GM18511 (cell line): Measurements from ENCODE around the gene SLC14A1.
A peak's percentile ranks its signal among the peaks of the same experiment; 100 is the strongest.

Source experiments
- ATAC-seq: cut with Tn5 transposase; IDR thresholded peaks from one replicate; pipeline ENCODE4 v1.9.1; 2021; ENCODE audit warnings: mild to moderate bottlenecking, moderate library complexity; ENCODE audit not compliant: unreplicated experiment

The SLC14A1 gene

GRCh38 chr18:45723567-45724355 lies at the start of gene SLC14A1:
Gene SLC14A1, plus strand, starts transcription at chr18:45724181. Its CDS starts 6,140 bp downstream, at chr18:45730321.
- no peak for ATAC-seq

GRCh38 chr18:45677276-45677807 lies 46.6 kb upstream of the SLC14A1 start:
- no peak for ATAC-seq

GRCh38 chr18:45678441-45678840 lies 45.5 kb upstream of the SLC14A1 start:
- ATAC-seq = no peak

GRCh38 chr18:45678850-45679249 lies 45.1 kb upstream of the SLC14A1 start:
- ATAC-seq = no peak

- no peak for ATAC-seq
Measured at GRCh38 chr18:45680066-45680690, 43.8 kb upstream of the SLC14A1 start.

- ATAC-seq = no peak
Measured at GRCh38 chr18:45682181-45682580, 41.8 kb upstream of the SLC14A1 start.

DNA sequence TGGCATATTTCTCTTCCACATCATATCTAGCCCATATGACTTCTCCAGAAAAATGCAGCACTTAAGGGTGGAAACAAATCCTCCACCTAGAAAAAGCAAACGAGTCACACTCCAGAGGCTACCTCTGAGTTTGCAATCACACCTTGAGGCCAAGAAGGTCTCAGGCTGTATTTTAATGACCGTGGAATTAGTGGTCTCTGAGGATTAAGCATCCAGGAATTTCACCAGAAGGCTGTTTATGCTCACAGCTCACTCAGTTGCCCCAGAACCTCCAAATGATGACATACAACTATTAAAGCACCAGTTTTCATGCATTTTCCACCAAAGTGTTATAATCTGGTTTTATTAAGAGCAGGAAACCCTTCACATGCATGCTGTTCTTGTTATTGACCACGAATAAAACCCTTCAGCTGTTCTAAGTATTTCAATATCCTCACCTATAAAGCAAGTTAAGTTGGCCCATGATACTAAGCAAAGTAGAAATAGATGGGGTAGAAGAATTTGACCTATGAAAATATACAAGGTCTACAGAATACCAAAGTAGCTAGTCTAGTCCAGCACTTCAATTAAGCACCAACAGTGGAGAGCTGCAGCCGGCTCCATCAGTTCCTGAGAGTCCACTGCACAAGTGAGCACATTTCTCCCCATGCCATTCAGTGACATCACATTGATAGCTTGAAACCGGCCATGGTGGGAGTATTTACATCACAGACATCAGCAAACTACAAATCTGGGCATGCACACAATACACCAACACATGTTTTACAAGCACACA lies 39.5 kb upstream of the SLC14A1 start:
- no peak for ATAC-seq

- ATAC-seq = peak; percentile 83
Measured at GRCh38 chr18:45686891-45687611, 36.9 kb upstream of the SLC14A1 start.

- ATAC-seq = peak; percentile 55
Measured at GRCh38 chr18:45687621-45688020, 36.4 kb upstream of the SLC14A1 start.

- no peak for ATAC-seq
Measured at GRCh38 chr18:45688113-45688512, 35.9 kb upstream of the SLC14A1 start.

GRCh38 chr18:45688833-45689232 lies 35.1 kb upstream of the SLC14A1 start:
- ATAC-seq = peak; percentile 29

- no peak for ATAC-seq
Measured at GRCh38 chr18:45689396-45689795, 34.6 kb upstream of the SLC14A1 start.

- no peak for ATAC-seq
Measured at GRCh38 chr18:45690975-45691815, 32.8 kb upstream of the SLC14A1 start.

DNA sequence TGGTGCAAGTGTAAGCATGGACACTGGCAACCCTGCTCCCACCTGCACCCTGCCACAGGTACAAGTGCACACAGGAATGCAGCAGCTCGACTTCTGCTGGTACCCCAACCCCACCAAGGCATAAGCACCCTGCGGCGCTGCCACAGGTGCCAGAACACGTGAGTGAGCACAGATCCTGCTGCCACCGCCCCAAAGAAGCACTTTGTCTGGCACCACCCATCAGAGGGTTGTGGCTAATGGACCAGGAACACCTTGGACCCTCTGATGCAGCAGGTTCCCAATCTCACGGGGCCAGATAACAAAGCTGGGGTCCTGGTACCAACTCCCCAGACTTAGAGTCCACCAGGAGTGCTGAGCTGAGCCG lies 32.2 kb upstream of the SLC14A1 start:
- no peak for ATAC-seq

GRCh38 chr18:45702708-45703265 lies 21.2 kb upstream of the SLC14A1 start:
- ATAC-seq = no peak

DNA sequence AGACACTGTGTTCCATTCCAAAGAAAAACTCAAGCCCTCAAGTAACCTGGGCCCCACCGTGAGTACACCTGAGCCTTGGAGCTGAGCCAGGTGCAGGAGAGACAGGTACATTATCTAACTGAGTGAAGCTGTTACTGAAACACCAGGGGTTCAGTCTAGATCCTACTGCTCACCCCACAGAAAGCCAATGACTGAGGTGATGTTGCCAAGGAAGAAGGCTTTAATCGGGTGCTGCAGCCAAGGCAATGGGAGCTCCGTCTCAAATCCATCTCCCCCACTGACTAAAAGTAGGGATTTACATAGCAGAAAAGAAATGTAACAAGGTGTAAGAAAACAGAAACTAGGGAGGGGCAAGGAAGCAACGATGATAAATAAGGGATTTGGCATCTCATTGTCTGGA lies 15.2 kb upstream of the SLC14A1 start:
- no peak for ATAC-seq

- ATAC-seq = no peak
Measured at GRCh38 chr18:45712061-45712460, 11.9 kb upstream of the SLC14A1 start.

DNA sequence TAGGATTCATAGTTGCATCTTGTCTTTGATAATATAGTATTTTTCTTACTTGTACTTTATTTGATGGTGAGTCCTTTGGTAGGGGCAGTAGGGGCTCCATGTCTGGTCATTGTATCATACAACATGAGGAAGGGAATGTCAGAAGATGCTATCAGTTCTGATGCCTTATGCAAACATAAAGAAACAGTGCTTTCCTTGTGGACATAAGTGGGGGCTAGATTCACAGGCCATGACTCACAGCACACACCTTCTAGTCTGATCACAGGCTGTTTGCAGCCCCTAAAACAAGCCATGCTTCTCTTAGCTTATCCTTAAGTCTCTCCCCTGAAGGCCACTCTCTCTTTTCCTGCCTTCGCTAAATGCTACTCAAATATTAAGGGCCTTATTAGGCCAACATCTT lies 10.7 kb upstream of the SLC14A1 start:
- ATAC-seq = no peak

GRCh38 chr18:45715212-45715780 lies 8.7 kb upstream of the SLC14A1 start:
- ATAC-seq = no peak
